Bronchial epithelial cell (primary cell): ENCODE results near the gene TM9SF4. TPM values are rescaled to one million over a fixed set of nuclear protein-coding genes. Genes with fewer than 3 reads are reported as not detected.

Source experiments
- DNase-seq: peaks from one replicate; pipeline ENCODE4 v3.0.0-alpha.2; 2010; ENCODE audit warnings: low read depth
- FAIRE-seq: peaks from 2 replicates; lab custom pipeline; 2011; peaks lifted over from hg19 to GRCh38; lab: Jason Lieb, UNC
- H3K27me3 ChIP-seq: 2 replicates; pipeline ENCODE4 v1.5.1; 2011; ENCODE audit warnings: low read length; ENCODE audit not compliant: control insufficient read depth, insufficient read depth
- H3K36me3 ChIP-seq: 2 replicates; pipeline ENCODE4 v1.5.1; 2011; ENCODE audit warnings: low read length; ENCODE audit not compliant: control insufficient read depth, insufficient read depth
- H3K4me3 ChIP-seq: 2 replicates; pipeline ENCODE4 v1.5.1; 2011; ENCODE audit warnings: mild to moderate bottlenecking, low read depth, low read length, control low read depth
- CTCF ChIP-seq: IDR thresholded peaks from 2 replicates; pipeline ENCODE4 v1.5.1; 2011; ENCODE audit warnings: mild to moderate bottlenecking, moderate library complexity, low read length, control low read depth, inconsistent platforms; ENCODE audit not compliant: insufficient read depth, severe bottlenecking
- total RNA-seq: library from RNA; depleted of rRNA; stranded (reverse); fragments of >200 nt; gene quantifications from 2 replicates; pipeline ENCODE4 v1.2.1, GENCODE V29; 2014

The TM9SF4 gene
- total RNA-seq, 1 donor from 2014 or later: 19.0 TPM

GRCh38 chr20:32188376-32189122 is 79.0 kb downstream of the TM9SF4 start:
- no peaks in the 10 kb centered on the region for H3K27me3 ChIP-seq
- TF ChIP-seq CTCF: no peak
- no peak overlapping the region for H3K4me3 ChIP-seq
- DNase-seq (no peak), FAIRE-seq (no peak)
- H3K36me3 ChIP-seq: no peaks in the 10 kb centered on the region

- no peaks in the 10 kb centered on the region for H3K27me3 ChIP-seq
- no peak for TF ChIP-seq CTCF
- H3K36me3 ChIP-seq: no peaks in the 10 kb centered on the region
- FAIRE-seq (no peak), DNase-seq (no peak)
- H3K4me3 ChIP-seq: no peak overlapping the region
Observed at GRCh38 chr20:32189123-32189410, 79.6 kb downstream of the TM9SF4 start.

- Histone ChIP-seq H3K36me3 (no peaks in the 10 kb centered on the region), H3K27me3 (no peaks in the 10 kb centered on the region), H3K4me3 (peak overlapping the region; percentile 49)
- no peak for TF ChIP-seq CTCF
- no peak for DNase-seq
- FAIRE-seq: no peak
Observed at GRCh38 chr20:32189691-32190615, 80.4 kb downstream of the TM9SF4 start.

- no peak for DNase-seq
- no peak for FAIRE-seq
- TF ChIP-seq CTCF: no peak
Observed at GRCh38 chr20:32190616-32191415, 81.3 kb downstream of the TM9SF4 start.

GRCh38 chr20:32191422-32191821 is 81.9 kb downstream of the TM9SF4 start:
- Histone ChIP-seq H3K4me3 (no peak overlapping the region), H3K36me3 (peaks cover 11% of the 10 kb centered on the region), H3K27me3 (no peaks in the 10 kb centered on the region)
- no peak for TF ChIP-seq CTCF
- no peak for FAIRE-seq
- DNase-seq: no peak

More at GRCh38 chr20:32190616-32191415, 81.3 kb downstream of the TM9SF4 start:
- Histone ChIP-seq H3K27me3 (no peaks in the 10 kb centered on the region), H3K4me3 (peak overlapping the region; percentile 49), H3K36me3 (peaks cover 7% of the 10 kb centered on the region)
